ENCODE results near the gene SLC28A1. TPM values are rescaled to one million over a fixed set of nuclear protein-coding genes. Genes with fewer than 3 reads are reported as not detected.

Gene SLC28A1
- total RNA-seq, 1 experiment from 2014 or later, result 0.13 TPM

DNA sequence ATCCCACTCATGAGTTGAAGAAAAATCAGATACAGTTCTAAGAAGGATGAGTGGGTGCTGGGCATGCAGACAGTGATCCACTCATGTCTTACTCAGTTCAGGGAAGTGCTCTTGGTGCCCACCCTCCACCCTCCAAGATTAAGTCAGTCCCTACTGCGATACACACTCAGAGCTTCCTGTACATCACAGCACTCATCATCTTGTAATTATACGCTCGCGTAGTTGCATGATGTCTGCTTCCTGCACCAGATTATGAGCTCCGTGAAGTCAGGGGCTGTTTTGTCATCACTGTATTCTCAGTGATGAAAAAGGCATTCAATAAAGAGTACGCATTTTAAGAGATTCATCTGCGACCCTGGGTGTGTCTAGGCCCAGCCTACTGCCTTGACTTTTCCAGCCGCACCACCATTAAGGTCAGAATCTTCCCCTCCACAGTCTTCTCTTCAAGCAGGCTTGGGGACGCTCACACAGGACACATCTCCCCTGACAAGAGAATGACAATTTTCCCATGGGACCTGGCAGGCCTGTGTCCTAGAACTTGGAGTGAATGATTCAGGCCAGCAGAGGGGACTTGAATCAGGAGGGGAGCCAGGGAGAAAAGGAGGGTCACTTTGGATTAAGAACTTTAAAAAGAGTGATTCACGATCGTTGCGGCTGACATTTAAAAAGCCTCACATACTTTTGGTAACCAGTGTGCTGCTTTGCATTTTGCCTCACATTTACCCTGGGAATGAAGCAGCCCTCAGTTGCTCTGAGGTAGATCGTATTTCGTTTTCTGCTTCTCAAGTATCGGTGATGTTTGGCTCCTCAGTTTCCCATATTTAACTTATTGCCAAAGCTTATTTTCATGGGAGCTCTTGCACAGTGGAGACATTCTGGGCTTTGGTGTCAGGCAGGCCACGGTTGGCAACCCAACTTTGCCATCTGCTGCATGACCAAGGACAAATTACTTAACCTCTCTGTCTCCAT lies 89.3 kb downstream of the SLC28A1 start:
- Histone ChIP-seq H2AFZ (ENCODE audit: low read length) (no peak overlapping the region), H2BK12ac (ENCODE audit: insufficient read length, low read depth, low read length) (no peak overlapping the region), H3K18ac (ENCODE audit: insufficient read length, low read depth, low read length) (no peak overlapping the region), H2BK20ac (ENCODE audit: low read depth, low read length, poor library complexity, severe bottlenecking) (no peak overlapping the region), H3K4me1 (ENCODE audit: insufficient read depth, low read length) (peaks cover 7% of the 10 kb centered on the region; the same call in 1 of the 2 replicates), H2BK120ac (ENCODE audit: low read depth, low read length, poor library complexity, severe bottlenecking) (no peak overlapping the region), H4K5ac (ENCODE audit: insufficient read length, low read depth, low read length) (no peak overlapping the region), H3K4me2 (ENCODE audit: insufficient read depth, insufficient read length, low read length) (no peak overlapping the region), H3K9ac (ENCODE audit: extremely low read depth, insufficient read length, low read length) (no peak overlapping the region), H2BK5ac (ENCODE audit: insufficient read length, low read length) (no peak overlapping the region), H3K4ac (ENCODE audit: low read depth, low read length) (no peak overlapping the region), H3K23ac (ENCODE audit: insufficient read length, low read depth, low read length) (no peak overlapping the region), H3K23me2 (ENCODE audit: insufficient read length, low read depth, low read length, poor library complexity, severe bottlenecking) (no peaks in the 10 kb centered on the region), H3K79me1 (ENCODE audit: insufficient read depth, low read depth, low read length, poor library complexity, severe bottlenecking) (no peaks in the 10 kb centered on the region), H3K14ac (ENCODE audit: insufficient read depth, low read length) (no peak overlapping the region), H3K56ac (ENCODE audit: insufficient read length, low read depth, low read length) (no peak overlapping the region), H3K27ac (ENCODE audit: insufficient read length, low read depth, low read length) (no peak overlapping the region), H2BK15ac (ENCODE audit: low read depth, low read length) (no peak overlapping the region), H3K9me3 (ENCODE audit: control insufficient read depth, low read depth, low read length) (no peaks in the 10 kb centered on the region), H3K79me2 (ENCODE audit: insufficient read depth, low read length) (no peaks in the 10 kb centered on the region), H4K20me1 (ENCODE audit: control insufficient read depth, insufficient read depth, insufficient read length) (no peaks in the 10 kb centered on the region), H3K27me3 (ENCODE audit: insufficient read depth, low read length) (no peaks in the 10 kb centered on the region; the same call in 1 of the 2 replicates), H4K91ac (ENCODE audit: insufficient read length, low read depth, low read length) (no peak overlapping the region), H2AK5ac (ENCODE audit: insufficient read length, low read length) (no peak overlapping the region), H4K8ac (replicated peaks; ENCODE audit: insufficient read length, low read depth, low read length) (no peak overlapping the region), H3T11ph (ENCODE audit: low read length) (no peak overlapping the region)
- H3K4me3 Mint-ChIP-seq, result no peak overlapping the region
- H3K9me3 Mint-ChIP-seq, result no peaks in the 10 kb centered on the region; a peak in 1 of 5 replicates
- TF ChIP-seq, protein P1, sequence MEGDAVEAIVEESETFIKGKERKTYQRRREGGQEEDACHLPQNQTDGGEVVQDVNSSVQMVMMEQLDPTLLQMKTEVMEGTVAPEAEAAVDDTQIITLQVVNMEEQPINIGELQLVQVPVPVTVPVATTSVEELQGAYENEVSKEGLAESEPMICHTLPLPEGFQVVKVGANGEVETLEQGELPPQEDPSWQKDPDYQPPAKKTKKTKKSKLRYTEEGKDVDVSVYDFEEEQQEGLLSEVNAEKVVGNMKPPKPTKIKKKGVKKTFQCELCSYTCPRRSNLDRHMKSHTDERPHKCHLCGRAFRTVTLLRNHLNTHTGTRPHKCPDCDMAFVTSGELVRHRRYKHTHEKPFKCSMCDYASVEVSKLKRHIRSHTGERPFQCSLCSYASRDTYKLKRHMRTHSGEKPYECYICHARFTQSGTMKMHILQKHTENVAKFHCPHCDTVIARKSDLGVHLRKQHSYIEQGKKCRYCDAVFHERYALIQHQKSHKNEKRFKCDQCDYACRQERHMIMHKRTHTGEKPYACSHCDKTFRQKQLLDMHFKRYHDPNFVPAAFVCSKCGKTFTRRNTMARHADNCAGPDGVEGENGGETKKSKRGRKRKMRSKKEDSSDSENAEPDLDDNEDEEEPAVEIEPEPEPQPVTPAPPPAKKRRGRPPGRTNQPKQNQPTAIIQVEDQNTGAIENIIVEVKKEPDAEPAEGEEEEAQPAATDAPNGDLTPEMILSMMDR (conservative IDR thresholded peaks at IDR 0.05), result no peak
- peaks cover 0 to under 1% (median 0%) of the 10 kb centered on the region in 3 experiments; a peak in 1 of 7 replicates for H3K36me3 Mint-ChIP-seq (ENCODE audit: insufficient read depth in 1 of 3, low read depth in 3 of 3)
- H3K4me1 Mint-ChIP-seq, result peaks cover 13% of the 10 kb centered on the region in 2 experiments
- H3K27ac Mint-ChIP-seq, result no peak overlapping the region; a peak in 1 of 7 replicates
- H3K27me3 Mint-ChIP-seq (ENCODE audit: low read depth), result peaks cover 24% of the 10 kb centered on the region
- no peak for DNase-seq
- no CpG with 5 or more reads among the region's 16 CpGs for WGBS (ENCODE audit: extremely low coverage, insufficient read length, low lambda C conversion rate)

Measured in H9 (cell line).